Choroid plexus epithelial cell (primary cell): ENCODE measurements around the gene OXCT2.
A peak's percentile ranks its signal among the peaks of the same experiment; 100 is the strongest.
"Not testable (repeated sequence)": the region's sequence is repeated elsewhere in the genome, so short reads cannot be mapped to it uniquely, and the experiment has no call there.

ENCODE experiments used
- DNase-seq: peaks from one replicate; pipeline ENCODE4 v3.0.0-alpha.2; 2010; ENCODE audit warnings: low read depth
- H3K4me3 ChIP-seq: 2 replicates; pipeline ENCODE4 v1.5.1; 2011; ENCODE audit warnings: low read depth, mild to moderate bottlenecking, control low read depth, low read length, moderate library complexity
- CTCF ChIP-seq: conservative IDR thresholded peaks from 2 replicates; pipeline ENCODE4 v1.5.1; 2011; ENCODE audit warnings: low read depth, mild to moderate bottlenecking, control low read depth, inconsistent platforms, low read length, moderate library complexity

OXCT2 gene

DNA sequence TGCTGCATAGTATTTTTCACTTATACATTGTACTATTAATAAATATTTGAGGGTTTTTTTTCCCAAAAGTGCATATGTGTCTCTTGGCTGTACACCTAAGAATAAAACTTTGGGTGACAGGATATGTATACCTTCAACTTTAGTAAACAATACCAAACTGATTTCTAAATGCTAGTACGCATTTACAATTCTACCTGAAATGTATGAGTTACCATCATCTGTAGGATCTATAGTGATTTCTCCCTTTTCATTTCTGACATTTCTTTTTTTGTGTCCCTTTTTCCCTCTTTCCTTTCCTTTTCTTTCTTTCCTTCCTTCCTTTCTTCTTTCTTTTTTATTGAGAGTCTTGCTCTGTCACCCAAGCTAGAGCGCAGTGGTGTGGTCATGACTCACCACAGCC lies 34.2 kb upstream of the OXCT2 start:
- no peak overlapping the region for H3K4me3 ChIP-seq
- TF ChIP-seq CTCF: no peak
- no peak for DNase-seq

DNA sequence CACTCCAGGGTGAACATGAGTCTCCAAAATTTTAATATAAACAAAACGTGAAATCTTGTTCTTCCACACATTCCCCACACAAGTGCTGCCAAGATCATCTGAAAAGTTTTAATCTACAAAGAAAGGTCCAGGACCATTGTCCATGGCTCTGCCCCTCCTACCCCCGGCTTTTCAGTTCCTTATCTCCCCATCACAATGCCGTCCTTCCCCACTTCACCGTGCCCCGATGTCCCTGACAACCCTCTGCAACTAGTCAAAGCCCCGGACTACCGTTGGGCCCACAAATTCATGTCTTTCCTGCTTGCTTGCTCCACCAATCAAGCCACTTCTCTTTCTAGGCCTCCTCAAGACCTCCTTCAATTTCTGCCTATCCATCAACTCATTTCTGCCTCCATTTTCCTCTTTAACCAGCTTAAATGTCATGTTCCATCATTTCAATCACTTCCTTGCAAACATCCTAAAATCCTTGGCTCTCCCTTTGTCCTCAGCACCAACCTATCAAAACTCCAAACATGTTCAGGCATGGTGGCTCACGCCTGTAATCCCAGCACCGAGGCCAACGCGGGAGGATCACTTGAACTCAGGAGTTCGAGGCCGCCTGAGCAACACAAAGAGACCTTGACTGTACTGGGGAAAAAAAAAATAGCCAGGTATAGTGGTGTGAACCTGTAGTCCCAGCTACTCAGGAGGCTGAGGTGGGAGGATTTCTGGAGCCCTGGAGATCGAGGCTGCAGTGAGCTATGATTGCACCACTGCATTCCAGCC lies 31.5 kb upstream of the OXCT2 start:
- DNase-seq: no peak

GRCh38 chr1:39800471-39800835 lies 29.3 kb upstream of the OXCT2 start:
- TF ChIP-seq CTCF: no peak
- no peak for DNase-seq
- H3K4me3 ChIP-seq: no peak overlapping the region

More for the DNA sequence above, 31.5 kb upstream of the OXCT2 start:
- TF ChIP-seq CTCF: no peak
- no peak overlapping the region for H3K4me3 ChIP-seq

DNA sequence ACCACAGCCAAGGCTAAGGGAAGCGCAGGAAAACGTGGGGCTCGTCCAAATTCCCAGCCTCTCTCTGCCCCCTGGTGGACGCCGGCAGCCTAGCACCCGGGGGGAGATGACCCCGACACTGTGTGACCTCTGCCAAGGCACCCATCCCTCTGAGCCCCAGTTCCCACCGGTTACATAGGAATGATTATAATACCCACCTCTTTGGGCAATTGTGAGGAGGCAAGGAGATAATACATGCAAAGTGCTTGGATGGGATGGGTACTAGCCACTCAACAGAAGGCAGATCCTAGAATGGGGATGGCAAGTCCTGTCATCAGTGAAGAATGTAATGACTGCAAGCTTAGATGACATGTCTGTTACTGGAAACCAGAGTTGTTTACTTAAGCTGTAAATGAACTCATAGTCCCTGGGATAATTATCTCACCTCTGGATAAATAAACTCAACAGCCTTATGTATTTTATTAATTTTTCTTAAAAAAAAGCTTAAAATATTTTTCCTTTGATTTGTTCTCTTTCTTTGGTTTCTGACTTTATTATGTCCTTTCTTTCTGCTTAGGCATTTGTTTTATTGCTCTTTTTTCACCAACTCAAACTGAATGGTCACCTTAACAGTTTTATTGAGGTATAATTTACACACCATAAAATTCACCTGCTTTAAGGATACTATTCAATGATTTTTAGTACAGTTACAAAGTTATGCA lies 28.8 kb upstream of the OXCT2 start:
- H3K4me3 ChIP-seq: no peak overlapping the region
- DNase-seq: peak; percentile 76
- TF ChIP-seq CTCF: peak; percentile 82

DNA sequence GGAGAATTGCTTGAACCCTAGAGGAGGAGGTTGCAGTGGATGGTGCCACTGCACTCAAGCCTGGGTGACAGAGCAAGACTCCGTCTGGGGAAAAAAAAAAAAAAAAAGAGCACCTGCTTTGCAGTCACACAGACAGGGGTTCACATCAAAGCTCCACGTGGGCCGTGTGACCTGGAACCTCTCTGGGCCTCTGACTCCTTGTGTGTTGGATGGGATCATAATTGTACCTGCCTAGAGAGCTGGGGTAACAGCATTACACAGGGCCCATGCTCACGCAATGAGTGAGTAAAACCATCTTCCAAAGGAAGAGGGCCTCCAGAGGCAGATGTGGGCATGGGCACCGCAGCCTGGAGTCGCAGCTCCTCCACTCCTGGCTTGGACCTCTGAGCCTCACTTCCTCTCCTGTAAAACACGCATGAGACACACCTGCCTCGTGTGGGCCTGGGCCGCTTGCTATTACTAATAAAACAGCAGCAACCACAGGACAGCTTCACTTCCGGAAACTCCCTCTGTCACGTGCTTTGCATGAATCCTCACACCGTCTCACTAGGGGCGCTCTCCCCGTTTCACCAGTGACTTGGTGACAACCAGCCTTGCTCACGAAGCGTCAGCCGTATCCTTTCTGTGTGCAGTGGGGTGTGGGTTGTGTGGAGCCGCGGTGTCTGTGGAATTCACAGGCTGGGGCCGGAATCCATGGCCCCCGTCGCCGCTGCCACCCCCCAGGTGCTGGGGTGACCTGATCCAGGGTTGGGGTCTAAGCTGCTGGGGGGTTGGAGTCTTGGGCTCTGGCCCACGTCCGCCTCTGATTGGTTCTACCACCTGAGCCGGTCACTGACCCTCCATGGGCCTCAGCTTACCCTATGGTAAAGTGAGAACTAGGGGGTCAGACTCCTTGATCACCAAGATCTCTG lies 28.0 kb upstream of the OXCT2 start:
- not testable (repeated sequence) for H3K4me3 ChIP-seq
- TF ChIP-seq CTCF: peak; percentile 53

GRCh38 chr1:39795651-39796050 lies 24.5 kb upstream of the OXCT2 start:
- no peak for DNase-seq
- H3K4me3 ChIP-seq: no peak overlapping the region
- TF ChIP-seq CTCF: no peak

More for the DNA sequence above, 28.0 kb upstream of the OXCT2 start:
- DNase-seq: peak; percentile 75
